Mesothelial cell of epicardium (in vitro differentiated cells): ENCODE data around the gene DENND4A. TPM values are rescaled to one million over a fixed set of nuclear protein-coding genes. Genes with fewer than 3 reads are reported as not detected.
"Not testable (repeated sequence)": the region's sequence is repeated elsewhere in the genome, so short reads cannot be mapped to it uniquely, and the experiment has no call there.

Source experiments
- DNase-seq, 2 experiments: peaks; one replicate each; pipeline ENCODE4 v3.0.0; 2021; ENCODE audit warnings: low spot score in 2 of 2; ENCODE audit not compliant: unreplicated experiment in 2 of 2
- H3K27ac Mint-ChIP-seq: 2 replicates; pipeline ENCODE4 v1.8.0; 2021; ENCODE audit warnings: mixed read lengths
- H3K27me3 Mint-ChIP-seq: 2 replicates; pipeline ENCODE4 v1.8.0; 2021; ENCODE audit warnings: low read depth, mixed read lengths
- H3K36me3 Mint-ChIP-seq: 2 replicates; pipeline ENCODE4 v1.8.0; 2021; ENCODE audit warnings: mixed read lengths
- H3K4me1 Mint-ChIP-seq: 2 replicates; pipeline ENCODE4 v1.8.0; 2021; ENCODE audit warnings: mixed read lengths
- H3K4me3 Mint-ChIP-seq: 2 replicates; pipeline ENCODE4 v1.8.0; 2021; ENCODE audit warnings: mild to moderate bottlenecking, moderate library complexity, mixed read lengths
- H3K9me3 Mint-ChIP-seq: 2 replicates; pipeline ENCODE4 v1.8.0; 2021; ENCODE audit warnings: mixed read lengths
- total RNA-seq: library from RNA; stranded (reverse); gene quantifications from 3 replicates; pipeline ENCODE4 v1.2.1, GENCODE V29; 2021
- TF ChIP-seq, protein P1 (sequence below): fragments of 200-600 bp; sonication (generic); IDR thresholded peaks from one replicate; pipeline ENCODE4 v1.5.0; 2021; ENCODE audit warnings: antibody characterized with exemption; ENCODE audit not compliant: unreplicated experiment

DENND4A gene
- total RNA-seq, 1 donor from 2014 or later = 23.3 TPM

DNA sequence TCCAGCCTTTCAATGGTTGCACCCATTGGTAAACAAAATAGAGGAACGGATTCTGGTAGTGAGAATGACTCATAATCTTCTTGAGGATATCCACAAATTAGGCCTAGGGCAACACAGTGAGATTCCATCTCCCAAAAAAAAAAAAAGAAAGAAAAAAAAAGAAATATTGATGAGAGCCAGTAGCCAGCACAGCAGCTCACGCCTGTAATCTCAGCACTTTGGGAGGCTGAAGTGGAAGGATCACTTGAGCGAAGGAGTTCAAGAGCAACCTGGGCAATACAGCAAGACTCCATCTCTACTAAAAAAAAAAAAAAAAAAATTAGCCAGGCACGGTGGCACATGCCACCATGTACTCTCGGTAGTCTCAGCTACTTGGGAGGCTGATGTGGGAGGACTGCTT is 51.9 kb downstream of the DENND4A start:
- no peaks in the 10 kb centered on the region for H3K27me3 Mint-ChIP-seq
- TF ChIP-seq, protein P1, sequence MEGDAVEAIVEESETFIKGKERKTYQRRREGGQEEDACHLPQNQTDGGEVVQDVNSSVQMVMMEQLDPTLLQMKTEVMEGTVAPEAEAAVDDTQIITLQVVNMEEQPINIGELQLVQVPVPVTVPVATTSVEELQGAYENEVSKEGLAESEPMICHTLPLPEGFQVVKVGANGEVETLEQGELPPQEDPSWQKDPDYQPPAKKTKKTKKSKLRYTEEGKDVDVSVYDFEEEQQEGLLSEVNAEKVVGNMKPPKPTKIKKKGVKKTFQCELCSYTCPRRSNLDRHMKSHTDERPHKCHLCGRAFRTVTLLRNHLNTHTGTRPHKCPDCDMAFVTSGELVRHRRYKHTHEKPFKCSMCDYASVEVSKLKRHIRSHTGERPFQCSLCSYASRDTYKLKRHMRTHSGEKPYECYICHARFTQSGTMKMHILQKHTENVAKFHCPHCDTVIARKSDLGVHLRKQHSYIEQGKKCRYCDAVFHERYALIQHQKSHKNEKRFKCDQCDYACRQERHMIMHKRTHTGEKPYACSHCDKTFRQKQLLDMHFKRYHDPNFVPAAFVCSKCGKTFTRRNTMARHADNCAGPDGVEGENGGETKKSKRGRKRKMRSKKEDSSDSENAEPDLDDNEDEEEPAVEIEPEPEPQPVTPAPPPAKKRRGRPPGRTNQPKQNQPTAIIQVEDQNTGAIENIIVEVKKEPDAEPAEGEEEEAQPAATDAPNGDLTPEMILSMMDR = no peak
- H3K36me3 Mint-ChIP-seq = peaks cover 4% of the 10 kb centered on the region
- no peak overlapping the region for H3K4me3 Mint-ChIP-seq
- no peaks in the 10 kb centered on the region for H3K9me3 Mint-ChIP-seq
- peaks cover 12% of the 10 kb centered on the region for H3K4me1 Mint-ChIP-seq
- DNase-seq = no peak
- H3K27ac Mint-ChIP-seq = no peak overlapping the region

DNA sequence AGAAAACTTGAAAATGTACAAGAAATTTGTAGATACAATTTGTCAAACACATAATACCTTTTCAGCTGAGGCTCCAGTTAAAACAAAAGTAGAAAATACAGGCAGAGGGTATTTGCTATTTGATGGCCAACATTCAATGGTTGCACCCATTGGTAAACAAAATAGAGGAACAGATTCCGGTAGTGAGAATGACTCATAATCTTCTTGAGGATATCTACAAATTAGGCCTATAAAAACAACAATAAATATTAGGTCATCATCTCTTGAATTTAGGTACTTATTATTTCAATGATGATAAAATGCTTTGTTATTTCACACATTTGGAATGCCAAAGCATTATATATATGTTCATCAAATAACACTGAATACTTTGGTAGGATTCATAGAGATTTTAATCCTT is 53.4 kb downstream of the DENND4A start:
- Mint-ChIP-seq H3K9me3 (no peaks in the 10 kb centered on the region), H3K27me3 (no peaks in the 10 kb centered on the region), H3K27ac (no peak overlapping the region), H3K36me3 (peaks cover 10% of the 10 kb centered on the region), H3K4me3 (no peak overlapping the region), H3K4me1 (peaks cover 7% of the 10 kb centered on the region)
- TF ChIP-seq, protein P1 = no peak
- no peak for DNase-seq

DNA sequence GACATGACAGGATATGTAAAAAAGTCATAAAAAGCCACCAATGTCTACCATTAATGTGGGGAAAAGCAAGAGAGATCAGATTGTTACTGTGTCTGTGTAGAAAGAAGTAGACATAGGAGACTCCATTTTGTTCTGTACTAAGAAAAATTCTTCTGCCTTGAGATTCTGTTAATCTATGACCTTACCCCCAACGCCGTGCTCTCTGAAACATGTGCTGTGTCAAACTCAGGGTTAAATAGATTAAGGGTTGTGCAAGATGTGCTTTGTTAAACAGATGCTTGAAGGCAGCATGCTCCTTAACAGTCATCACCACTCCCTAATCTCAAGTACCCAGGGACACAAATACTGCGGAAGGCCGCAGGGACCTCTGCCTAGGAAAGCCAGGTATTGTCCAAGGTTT is 58.5 kb downstream of the DENND4A start:
- not testable (repeated sequence) for H3K4me3 Mint-ChIP-seq, H3K9me3 Mint-ChIP-seq, H3K27me3 Mint-ChIP-seq, DNase-seq, H3K4me1 Mint-ChIP-seq, H3K27ac Mint-ChIP-seq
- H3K36me3 Mint-ChIP-seq = peaks cover 12% of the 10 kb centered on the region

DNA sequence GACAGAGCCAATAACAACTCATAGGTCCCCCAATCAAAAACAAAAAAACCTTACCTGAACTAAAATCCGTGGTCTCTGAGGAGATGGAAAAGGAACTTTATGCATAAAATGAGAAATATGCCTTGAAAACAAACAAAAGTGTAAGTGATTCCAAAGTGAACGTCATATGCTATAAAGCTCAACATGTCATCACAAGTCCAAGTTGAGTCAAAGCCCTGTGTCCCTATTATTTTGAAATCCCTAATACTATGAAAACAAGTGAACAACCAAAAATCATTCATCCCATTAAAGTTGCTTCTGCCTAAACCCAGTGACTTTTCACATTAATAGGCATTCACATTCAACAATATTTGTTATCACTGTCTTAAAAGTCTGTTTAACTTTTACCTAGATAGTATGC is 59.4 kb downstream of the DENND4A start:
- H3K9me3 Mint-ChIP-seq = no peaks in the 10 kb centered on the region
- H3K4me1 Mint-ChIP-seq = no peaks in the 10 kb centered on the region
- DNase-seq = no peak
- no peak overlapping the region for H3K4me3 Mint-ChIP-seq
- no peaks in the 10 kb centered on the region for H3K27me3 Mint-ChIP-seq
- peaks cover 10% of the 10 kb centered on the region for H3K36me3 Mint-ChIP-seq
- H3K27ac Mint-ChIP-seq = no peak overlapping the region
- TF ChIP-seq, protein P1 = no peak

DNA sequence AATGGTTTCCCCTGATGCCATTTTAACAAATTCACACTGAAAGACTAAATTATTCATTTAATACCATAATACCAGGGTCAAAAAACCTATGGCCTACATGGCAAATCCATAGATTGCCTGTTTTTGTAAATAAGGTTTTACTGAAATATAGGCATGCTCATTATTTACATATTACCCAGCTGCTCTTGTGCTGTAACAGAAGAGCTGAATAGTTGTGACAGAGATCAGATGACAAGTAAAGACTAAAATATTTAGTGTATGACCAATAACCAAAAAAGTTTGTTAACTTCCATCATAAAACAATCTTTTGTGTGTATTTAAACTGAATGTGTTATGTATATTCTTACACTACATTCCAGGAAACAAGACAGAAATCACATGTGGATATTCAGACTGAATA is 60.2 kb downstream of the DENND4A start:
- no peak overlapping the region for H3K4me3 Mint-ChIP-seq
- TF ChIP-seq, protein P1 = no peak
- no peak for DNase-seq
- H3K9me3 Mint-ChIP-seq = no peaks in the 10 kb centered on the region
- H3K36me3 Mint-ChIP-seq = peaks cover 10% of the 10 kb centered on the region
- H3K27me3 Mint-ChIP-seq = no peaks in the 10 kb centered on the region
- H3K4me1 Mint-ChIP-seq = no peaks in the 10 kb centered on the region
- no peak overlapping the region for H3K27ac Mint-ChIP-seq

DNA sequence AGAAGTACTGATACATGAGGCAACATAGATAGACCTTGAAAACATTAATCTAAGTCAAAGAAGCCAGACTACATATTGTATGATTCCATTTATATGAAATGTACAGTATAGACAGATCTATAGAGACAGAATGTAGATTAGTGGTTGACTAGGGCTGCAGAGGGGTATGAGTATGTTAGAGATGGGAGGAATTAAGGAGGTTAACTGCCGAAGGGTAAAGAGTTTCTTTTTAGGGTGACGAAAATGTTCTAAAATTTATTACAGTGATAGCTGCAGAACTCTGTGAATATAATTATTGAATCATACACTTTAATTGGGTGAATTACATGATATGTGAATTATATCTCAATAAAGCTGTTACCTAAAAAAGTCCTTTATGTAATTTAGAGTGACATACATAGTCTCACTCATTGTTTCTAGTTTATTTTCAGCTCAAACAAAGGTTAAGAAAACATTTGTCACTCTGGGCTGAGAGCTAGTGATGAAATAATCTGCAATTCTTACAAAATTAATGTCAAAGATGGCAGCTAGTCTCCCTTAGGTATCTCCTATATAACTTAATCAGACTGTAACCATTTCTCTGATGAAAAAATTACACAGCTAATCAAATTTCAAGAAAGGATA is 61.4 kb downstream of the DENND4A start:
- TF ChIP-seq, protein P1 = no peak
- no peaks in the 10 kb centered on the region for H3K4me1 Mint-ChIP-seq
- no peak overlapping the region for H3K4me3 Mint-ChIP-seq
- H3K27me3 Mint-ChIP-seq = no peaks in the 10 kb centered on the region
- H3K9me3 Mint-ChIP-seq = no peaks in the 10 kb centered on the region
- DNase-seq = no peak
- H3K36me3 Mint-ChIP-seq = peaks cover 13% of the 10 kb centered on the region
- no peak overlapping the region for H3K27ac Mint-ChIP-seq
